A673 (cell line): ENCODE data around the gene SPTLC2.

Source experiments
- EZH2 ChIP-seq: fragments of 200-600 bp; sonication (generic); IDR thresholded peaks from 2 replicates; pipeline ENCODE4 v1.6.1; 2017; ENCODE audit warnings: borderline replicate concordance, low read depth, mild to moderate bottlenecking, mixed read lengths, antibody characterized with exemption, low read length; ENCODE audit not compliant: poor library complexity, severe bottlenecking
- TF ChIP-seq, protein P1 (sequence below): fragments of 300-800, 200-600 bp; sonication (generic); conservative IDR thresholded peaks from 2 replicates; pipeline ENCODE4 v1.5.1; 2017; ENCODE audit warnings: low read depth, mild to moderate bottlenecking, antibody characterized with exemption, low read length, moderate library complexity, mixed read lengths

DNA sequence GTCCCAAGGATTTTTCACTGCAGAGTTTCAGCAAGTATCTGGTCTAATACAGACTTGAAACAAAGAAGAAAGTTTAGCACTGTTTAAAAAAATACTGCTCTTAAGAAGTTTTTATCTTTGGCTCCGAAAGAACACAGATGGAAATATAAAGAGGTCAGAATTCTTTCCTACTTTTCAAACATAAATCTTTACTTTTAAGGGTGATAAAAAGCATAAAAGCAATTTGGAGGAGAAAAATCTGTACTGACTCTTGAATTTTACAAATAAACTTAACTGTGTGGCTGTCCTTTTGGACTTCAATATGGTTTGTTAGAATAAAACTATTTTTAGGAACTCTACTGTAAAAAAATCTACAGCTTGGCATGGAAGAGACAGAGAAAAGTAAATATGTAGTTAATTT lies 90.2 kb downstream of the SPTLC2 start:
- TF ChIP-seq, protein P1, sequence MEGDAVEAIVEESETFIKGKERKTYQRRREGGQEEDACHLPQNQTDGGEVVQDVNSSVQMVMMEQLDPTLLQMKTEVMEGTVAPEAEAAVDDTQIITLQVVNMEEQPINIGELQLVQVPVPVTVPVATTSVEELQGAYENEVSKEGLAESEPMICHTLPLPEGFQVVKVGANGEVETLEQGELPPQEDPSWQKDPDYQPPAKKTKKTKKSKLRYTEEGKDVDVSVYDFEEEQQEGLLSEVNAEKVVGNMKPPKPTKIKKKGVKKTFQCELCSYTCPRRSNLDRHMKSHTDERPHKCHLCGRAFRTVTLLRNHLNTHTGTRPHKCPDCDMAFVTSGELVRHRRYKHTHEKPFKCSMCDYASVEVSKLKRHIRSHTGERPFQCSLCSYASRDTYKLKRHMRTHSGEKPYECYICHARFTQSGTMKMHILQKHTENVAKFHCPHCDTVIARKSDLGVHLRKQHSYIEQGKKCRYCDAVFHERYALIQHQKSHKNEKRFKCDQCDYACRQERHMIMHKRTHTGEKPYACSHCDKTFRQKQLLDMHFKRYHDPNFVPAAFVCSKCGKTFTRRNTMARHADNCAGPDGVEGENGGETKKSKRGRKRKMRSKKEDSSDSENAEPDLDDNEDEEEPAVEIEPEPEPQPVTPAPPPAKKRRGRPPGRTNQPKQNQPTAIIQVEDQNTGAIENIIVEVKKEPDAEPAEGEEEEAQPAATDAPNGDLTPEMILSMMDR = no peak
- TF ChIP-seq EZH2 = no peak
